Esophagus squamous epithelium (tissue), 5 donors: ENCODE measurements around the gene SACS. TPM values are rescaled to one million over a fixed set of nuclear protein-coding genes. Genes with fewer than 3 reads are reported as not detected.
A peak's percentile ranks its signal among the peaks of the same experiment; 100 is the strongest.

Source experiments
- DNase-seq: peaks from one replicate; lab custom pipeline; 2025; lab: John Stamatoyannopoulos, UW
- H3K27ac ChIP-seq, 4 donors: fragments of 200-600 bp; sonication (generic); one replicate each; pipeline ENCODE4 v1.5.1; 2016 to 2019; ENCODE audit warnings: mild to moderate bottlenecking in 1 of 4
- H3K27me3 ChIP-seq, 4 donors: fragments of 200-600 bp; sonication (generic); 1 replicate in 3 of 4; 2 replicates in 1 of 4; pipeline versions ENCODE4 v1.5.1 to v1.6.0; 2017 to 2021; ENCODE audit warnings: antibody characterized with exemption in 1 of 4
- H3K36me3 ChIP-seq, 3 donors: fragments of 200-600 bp; sonication (generic); one replicate each; pipeline ENCODE4 v1.5.1; 2016 to 2019
- H3K4me1 ChIP-seq, 3 donors: fragments of 200-600 bp; sonication (generic); one replicate each; pipeline ENCODE4 v1.5.1; 2017 to 2019
- H3K4me3 ChIP-seq, 4 donors: fragments of 200-600 bp; sonication (generic); 1 replicate in 3 of 4; 2 replicates in 1 of 4; pipeline ENCODE4 v1.5.1; 2016 to 2019; ENCODE audit warnings: mild to moderate bottlenecking in 2 of 4, moderate library complexity in 1 of 4
- H3K9me3 ChIP-seq, 3 donors: fragments of 200-600 bp; sonication (generic); one replicate each; pipeline ENCODE4 v1.5.1; 2016 to 2019
- CTCF ChIP-seq, 6 experiments: fragments of 450-650 bp in 4 of 6; fragments of 200-600 bp in 2 of 6; sonication (generic) in 2 of 6; IDR thresholded peaks; one replicate each; pipeline ENCODE4 v1.5.1; 2016 to 2019; ENCODE audit warnings: antibody characterized with exemption in 6 of 6, mild to moderate bottlenecking in 4 of 6, moderate library complexity in 4 of 6
- POLR2A ChIP-seq, 4 donors: fragments of 450-650 bp; IDR thresholded peaks; one replicate each; pipeline ENCODE4 v1.6.1; 2017; ENCODE audit warnings: antibody characterized with exemption in 4 of 4, mild to moderate bottlenecking in 4 of 4, moderate library complexity in 3 of 4
- WGBS, 2 donors: methylation state at CpG; one replicate each; pipeline ENCODE4 v1.1.5; 2018; 5-methylcytosine and 5-hydroxymethylcytosine counted together
- intact Hi-C: fragments of 100-400 bp; cut with DNase I; formaldehyde crosslinking; loops from one replicate; pipeline ENCODE4 v1.15.0; 2022
- total RNA-seq, 4 donors: library from RNA; depleted of rRNA; stranded (reverse); fragments of >200 nt; gene quantifications; one replicate each; pipeline ENCODE4 v1.1.0, GENCODE V29; 2016
- donor health status: DM: yes; HTN: yes; CAD: no.

Gene SACS
- total RNA-seq, 4 donors from 2014 or later = 3.0 to 14.5 (median 10.6) TPM

DNA sequence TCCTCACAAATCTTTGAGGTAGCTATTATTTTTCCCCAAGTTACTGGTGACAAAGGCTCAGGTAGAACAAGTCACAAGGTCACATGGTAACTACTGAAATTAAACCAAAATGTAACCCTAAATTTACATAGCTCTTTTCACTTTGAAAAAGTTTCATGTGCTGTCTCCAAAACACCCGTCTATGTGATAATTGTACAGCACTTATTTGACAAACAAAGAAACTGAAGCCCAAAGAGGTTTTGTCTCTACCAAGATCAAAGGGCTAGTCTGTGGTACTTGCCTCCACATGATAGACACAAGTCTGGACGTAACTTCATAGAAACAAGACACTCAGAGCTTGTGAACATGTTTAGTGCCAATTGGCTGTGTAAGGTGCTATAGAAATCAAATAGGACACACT, 108.3 kb downstream of the SACS start:
- no peak for TF ChIP-seq CTCF (IDR thresholded peaks at IDR 0.05)
- no peak for TF ChIP-seq POLR2A (IDR thresholded peaks at IDR 0.05)
- no peak for DNase-seq
- intact Hi-C loops = no loop called here
- Histone ChIP-seq H3K4me1 (peaks cover 6 to 34% (median 9%) of the 10 kb centered on the region in 3 donors), H3K36me3 (no peaks in the 10 kb centered on the region), H3K27me3 (no peaks in the 10 kb centered on the region), H3K27ac (no peak overlapping the region), H3K4me3 (no peak overlapping the region), H3K9me3 (no peaks in the 10 kb centered on the region)
- WGBS, 2 donors = 28 to 37% methylated on average over 2 of the region's 2 CpGs

DNA sequence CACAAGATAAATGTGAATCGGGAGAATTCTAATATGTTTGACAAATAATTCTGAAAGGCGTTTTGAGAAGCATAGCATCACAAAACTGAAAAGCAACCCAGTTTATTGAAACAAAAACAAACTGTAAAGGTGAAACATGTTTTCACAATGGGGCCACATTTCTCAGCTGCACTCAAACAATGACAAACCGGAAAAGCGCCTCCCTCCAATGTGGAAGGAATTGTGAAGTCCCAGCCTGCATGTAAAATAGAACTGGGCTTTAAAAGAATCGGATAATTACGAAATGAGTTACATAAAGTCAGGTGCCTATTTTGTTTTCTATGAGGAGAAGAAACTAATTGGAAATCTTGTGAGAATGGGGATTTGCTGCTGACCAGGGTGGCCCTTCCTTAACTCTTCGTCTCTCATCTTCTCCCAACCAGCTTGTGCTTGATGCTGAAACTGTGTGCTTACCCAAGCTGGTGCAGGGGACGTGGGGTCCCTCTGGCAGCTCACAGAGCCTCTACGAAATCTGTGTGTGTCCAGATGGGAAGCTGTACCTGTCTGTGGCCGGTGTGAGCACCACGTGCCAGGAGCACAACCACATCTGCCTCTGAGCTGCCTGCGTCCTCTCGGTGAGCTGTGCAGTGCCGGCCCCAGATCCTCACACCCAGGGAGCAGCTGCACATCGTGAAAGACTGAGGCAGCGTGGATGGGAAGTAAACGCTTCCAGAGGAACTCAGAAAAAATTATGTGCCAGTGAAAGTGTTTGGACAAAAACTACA, 109.4 kb downstream of the SACS start:
- TF ChIP-seq CTCF (IDR thresholded peaks at IDR 0.05) = no peak
- no peak for TF ChIP-seq POLR2A (IDR thresholded peaks at IDR 0.05)
- intact Hi-C loops = no loop called here
- no peaks in the 10 kb centered on the region for H3K27me3 ChIP-seq
- H3K36me3 ChIP-seq = no peaks in the 10 kb centered on the region
- no peaks in the 10 kb centered on the region for H3K9me3 ChIP-seq
- peak overlapping the region in 1 of 4 donors; percentile 12 for H3K4me3 ChIP-seq
- peak overlapping the region in 2 of 4 donors; percentile 12 to 59 for H3K27ac ChIP-seq
- peaks cover 6 to 40% (median 9%) of the 10 kb centered on the region in 3 donors for H3K4me1 ChIP-seq
- WGBS, 2 donors = 52 to 60% methylated on average over 11 to 17 of the region's 17 CpGs
- DNase-seq = no peak

DNA sequence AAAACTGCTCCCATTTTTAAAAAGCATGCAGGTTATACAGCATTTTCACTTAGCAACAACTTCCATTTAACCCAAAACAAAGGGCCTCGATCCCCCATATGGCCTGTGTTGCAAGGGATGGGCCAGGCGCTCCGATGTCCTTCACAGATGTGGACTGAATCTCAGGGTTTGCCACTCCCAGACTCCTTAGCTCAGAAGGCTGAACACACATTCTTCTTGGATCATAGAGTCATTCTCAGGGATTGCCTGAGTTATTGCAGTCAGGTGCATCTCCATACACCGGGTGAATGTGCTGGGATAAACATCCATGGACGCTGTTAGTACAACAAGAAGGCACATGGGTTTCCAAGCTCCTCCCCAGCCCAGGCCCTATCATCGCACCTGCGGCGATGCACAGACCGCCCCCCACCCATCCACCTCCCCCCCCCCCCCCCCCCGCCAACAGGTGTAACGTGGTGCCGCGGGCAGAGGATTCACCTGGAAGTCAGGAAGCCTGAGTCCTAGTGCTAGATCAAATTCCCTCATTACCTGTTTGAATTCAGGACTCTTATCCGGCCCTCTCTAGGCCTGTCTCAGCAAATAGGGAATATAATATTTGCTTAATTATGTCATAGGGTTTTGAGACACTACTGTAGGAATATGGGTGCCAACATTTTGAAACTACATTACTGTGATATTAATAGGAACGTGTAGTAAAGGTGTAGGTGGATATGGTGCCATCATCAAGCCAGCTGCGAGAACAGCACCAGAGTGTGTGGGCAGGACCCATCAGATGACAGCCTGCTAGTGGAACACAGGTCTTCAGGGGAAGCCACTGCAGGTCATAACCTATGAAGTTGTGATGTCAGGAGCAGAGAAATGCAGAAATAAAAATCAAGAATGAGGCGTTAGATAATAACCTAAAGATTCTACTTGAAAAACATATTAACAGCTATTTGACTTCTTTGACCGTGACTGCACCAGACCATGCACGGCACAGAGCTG, 110.9 kb downstream of the SACS start:
- TF ChIP-seq CTCF (IDR thresholded peaks at IDR 0.05) = no peak
- no peak for TF ChIP-seq POLR2A (IDR thresholded peaks at IDR 0.05)
- H3K36me3 ChIP-seq = no peaks in the 10 kb centered on the region
- DNase-seq = no peak
- H3K9me3 ChIP-seq = no peaks in the 10 kb centered on the region
- intact Hi-C loops = no loop called here
- peak overlapping the region in 1 of 4 donors; percentile 20 for H3K27ac ChIP-seq
- WGBS, 2 donors = 71 to 77% methylated on average over 8 to 12 of the region's 19 CpGs
- peaks cover 6 to 40% (median 9%) of the 10 kb centered on the region in 3 donors for H3K4me1 ChIP-seq
- H3K27me3 ChIP-seq = no peaks in the 10 kb centered on the region
- H3K4me3 ChIP-seq = no peak overlapping the region

GRCh38 chr13:23321535-23322241, 111.8 kb downstream of the SACS start:
- H3K4me1 ChIP-seq = peaks cover 6 to 40% (median 9%) of the 10 kb centered on the region in 3 donors
- no peaks in the 10 kb centered on the region for H3K36me3 ChIP-seq
- H3K27ac ChIP-seq = peak overlapping the region in 2 of 4 donors; percentile 12 to 35
- DNase-seq = no peak
- H3K4me3 ChIP-seq = peak overlapping the region in 2 of 4 donors; percentile 3 to 52
- 19 to 29% methylated on average over 6 of the region's 6 CpGs for WGBS, 2 donors
- H3K9me3 ChIP-seq = no peaks in the 10 kb centered on the region
- no peaks in the 10 kb centered on the region for H3K27me3 ChIP-seq
- TF ChIP-seq CTCF (IDR thresholded peaks at IDR 0.05) (no peak), POLR2A (IDR thresholded peaks at IDR 0.05) (no peak)
- intact Hi-C loops = no loop called here
